OCI-LY3 (cell line): ENCODE measurements around the gene GNAS-AS1.
"Not testable (repeated sequence)": the region's sequence is repeated elsewhere in the genome, so short reads cannot be mapped to it uniquely, and the experiment has no call there.

Source experiments
- H2AFZ ChIP-seq: fragments of 200-600, 300-600 bp; shearing (Covaris generic); 2 replicates; pipeline ENCODE4 v1.6.0; 2014; ENCODE audit warnings: antibody characterized with exemption, low read depth, low read length
- H3K27ac ChIP-seq: fragments of 200-600, 300-600 bp; sonication (generic); 2 replicates; pipeline ENCODE4 v1.5.1; 2014; ENCODE audit warnings: mild to moderate bottlenecking, low read length, moderate library complexity, mixed read lengths
- H3K27me3 ChIP-seq: fragments of 200-600, 300-600 bp; sonication (generic); 2 replicates; pipeline ENCODE4 v1.6.1; 2014; ENCODE audit warnings: low read depth, low read length, mixed read lengths
- H3K36me3 ChIP-seq: fragments of 200-600, 300-600 bp; sonication (generic); replicated peaks from 2 replicates; pipeline ENCODE3; 2014; ENCODE audit warnings: low read depth, low read length, mixed read lengths
- H3K4me1 ChIP-seq: fragments of 300-600, 200-600 bp; sonication (generic); 2 replicates; pipeline ENCODE4 v1.6.1; 2014; ENCODE audit warnings: low read length, mixed read lengths
- H3K4me2 ChIP-seq: fragments of 200-600, 300-600 bp; sonication (generic); 2 replicates; pipeline ENCODE4 v1.6.1; 2014; ENCODE audit warnings: low read length, mixed read lengths
- H3K4me3 ChIP-seq: fragments of 300-600, 200-600 bp; sonication (generic); 2 replicates; pipeline ENCODE4 v1.5.1; 2014; ENCODE audit warnings: antibody characterized with exemption, mild to moderate bottlenecking, low read length, moderate library complexity
- H3K79me2 ChIP-seq: fragments of 300-600, 200-600 bp; shearing (Covaris generic); 2 replicates; pipeline ENCODE4 v1.6.1; 2014; ENCODE audit warnings: mild to moderate bottlenecking, low read length, mixed read lengths
- H3K9ac ChIP-seq: fragments of 300-600, 200-600 bp; shearing (Covaris generic); 2 replicates; pipeline ENCODE4 v1.6.0; 2014; ENCODE audit warnings: mild to moderate bottlenecking, low read length, moderate library complexity
- H3K9me3 ChIP-seq: fragments of 200-600, 300-600 bp; shearing (Covaris generic); 2 replicates; pipeline ENCODE4 v1.6.1; 2014; ENCODE audit warnings: low read length, mixed read lengths; ENCODE audit not compliant: insufficient read depth
- H4K20me1 ChIP-seq: fragments of 200-600, 300-600 bp; sonication (generic); 2 replicates; pipeline ENCODE4 v1.6.1; 2016; ENCODE audit warnings: low read length, mixed read lengths; ENCODE audit not compliant: insufficient read depth
- EZH2phosphoT487 ChIP-seq: fragments of 200-600 bp; shearing (Covaris generic); IDR thresholded peaks from 2 replicates; pipeline ENCODE4 v1.6.1; 2018; ENCODE audit warnings: antibody characterized with exemption, mixed run types, low read depth
- TF ChIP-seq, protein P1 (sequence below): fragments of 200-600, 300-600 bp; sonication (generic); IDR thresholded peaks from 2 replicates; pipeline ENCODE4 v1.5.1; 2014; ENCODE audit warnings: antibody characterized with exemption, low read length, low read depth

GNAS-AS1 gene

DNA sequence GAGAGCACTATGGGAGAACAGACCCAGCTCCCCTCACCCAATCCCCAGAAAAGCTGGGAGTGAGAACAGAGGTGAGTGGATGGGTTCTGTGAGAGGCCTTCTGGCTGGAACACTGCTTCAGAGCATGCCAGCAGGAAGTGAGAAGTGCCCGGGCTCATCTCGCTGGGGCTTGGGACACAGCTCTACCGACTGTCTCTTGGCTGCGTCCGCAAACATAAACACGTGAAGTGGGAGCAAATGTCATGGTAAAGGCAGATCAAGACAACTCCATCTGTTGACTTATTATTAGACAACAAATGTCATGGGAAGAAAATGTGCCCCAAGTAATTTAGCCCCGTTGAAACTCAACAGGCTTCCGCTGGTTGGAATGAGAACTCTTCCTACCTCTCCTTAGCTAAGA, 25.9 kb downstream of the GNAS-AS1 start:
- Histone ChIP-seq H2AFZ (no peak overlapping the region), H3K27ac (no peak overlapping the region), H3K4me3 (no peak overlapping the region), H3K79me2 (peaks cover 6% of the 10 kb centered on the region; the same call in 1 of the 2 replicates), H4K20me1 (no peaks in the 10 kb centered on the region), H3K4me2 (no peak overlapping the region), H3K36me3 (peaks cover 5% of the 10 kb centered on the region), H3K9ac (no peak overlapping the region), H3K4me1 (no peaks in the 10 kb centered on the region), H3K9me3 (no peaks in the 10 kb centered on the region), H3K27me3 (no peaks in the 10 kb centered on the region)
- TF ChIP-seq, protein P1, sequence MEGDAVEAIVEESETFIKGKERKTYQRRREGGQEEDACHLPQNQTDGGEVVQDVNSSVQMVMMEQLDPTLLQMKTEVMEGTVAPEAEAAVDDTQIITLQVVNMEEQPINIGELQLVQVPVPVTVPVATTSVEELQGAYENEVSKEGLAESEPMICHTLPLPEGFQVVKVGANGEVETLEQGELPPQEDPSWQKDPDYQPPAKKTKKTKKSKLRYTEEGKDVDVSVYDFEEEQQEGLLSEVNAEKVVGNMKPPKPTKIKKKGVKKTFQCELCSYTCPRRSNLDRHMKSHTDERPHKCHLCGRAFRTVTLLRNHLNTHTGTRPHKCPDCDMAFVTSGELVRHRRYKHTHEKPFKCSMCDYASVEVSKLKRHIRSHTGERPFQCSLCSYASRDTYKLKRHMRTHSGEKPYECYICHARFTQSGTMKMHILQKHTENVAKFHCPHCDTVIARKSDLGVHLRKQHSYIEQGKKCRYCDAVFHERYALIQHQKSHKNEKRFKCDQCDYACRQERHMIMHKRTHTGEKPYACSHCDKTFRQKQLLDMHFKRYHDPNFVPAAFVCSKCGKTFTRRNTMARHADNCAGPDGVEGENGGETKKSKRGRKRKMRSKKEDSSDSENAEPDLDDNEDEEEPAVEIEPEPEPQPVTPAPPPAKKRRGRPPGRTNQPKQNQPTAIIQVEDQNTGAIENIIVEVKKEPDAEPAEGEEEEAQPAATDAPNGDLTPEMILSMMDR = no peak
- no peak for TF ChIP-seq EZH2phosphoT487

DNA sequence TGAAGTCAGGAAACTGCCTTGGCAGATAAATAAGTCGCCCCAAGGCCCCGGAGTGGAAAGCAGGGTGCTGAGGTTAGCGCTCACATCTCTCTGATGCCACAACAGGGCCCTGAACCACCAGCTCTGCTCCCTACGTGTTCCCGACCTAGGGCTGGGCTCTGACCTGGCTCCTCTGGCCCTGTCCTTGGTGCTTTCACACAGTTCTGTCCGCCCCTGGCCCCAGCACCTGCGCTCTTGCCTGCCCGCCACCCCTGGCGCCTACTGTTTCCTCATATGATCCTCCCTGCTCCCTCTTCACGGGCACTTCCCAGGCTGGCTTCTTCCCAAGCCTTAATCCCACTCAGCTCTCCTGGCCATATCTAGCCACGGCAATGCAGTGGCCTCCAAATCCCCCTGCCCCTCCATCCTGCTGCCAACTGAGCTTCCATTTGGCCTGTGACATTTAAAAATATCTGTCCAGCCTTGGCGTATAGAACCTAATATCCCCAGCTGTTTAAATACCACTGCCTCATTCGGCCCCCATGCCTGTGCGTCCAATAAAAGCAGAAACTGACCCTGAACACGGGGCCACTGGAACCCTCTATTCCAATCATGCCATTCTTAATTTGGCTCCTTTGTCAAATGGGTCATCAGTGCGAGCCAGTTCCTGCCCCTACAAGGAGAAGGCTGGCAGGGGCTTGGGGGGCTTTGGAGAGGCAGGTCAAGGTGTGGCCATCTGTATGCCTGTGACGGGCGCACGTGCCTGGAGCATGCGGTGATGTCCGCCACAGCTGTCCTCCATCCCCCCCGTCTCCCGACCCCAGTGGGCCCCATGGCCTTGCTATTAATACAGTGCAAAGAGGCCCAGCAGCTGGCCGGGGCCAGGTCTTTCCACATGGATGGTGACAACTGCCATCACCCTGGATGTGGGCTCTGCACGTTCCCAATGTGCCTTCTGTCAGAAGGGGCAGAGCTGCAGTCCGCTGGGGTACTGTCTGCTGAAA, 27.7 kb downstream of the GNAS-AS1 start:
- Histone ChIP-seq H3K27me3 (no peaks in the 10 kb centered on the region), H3K9me3 (no peaks in the 10 kb centered on the region), H3K27ac (no peak overlapping the region), H4K20me1 (no peaks in the 10 kb centered on the region), H3K4me2 (no peak overlapping the region), H3K79me2 (no peaks in the 10 kb centered on the region), H3K36me3 (peaks cover 5% of the 10 kb centered on the region), H2AFZ (no peak overlapping the region), H3K4me1 (no peaks in the 10 kb centered on the region), H3K4me3 (no peak overlapping the region), H3K9ac (no peak overlapping the region)
- TF ChIP-seq, protein P1 = no peak
- no peak for TF ChIP-seq EZH2phosphoT487

DNA sequence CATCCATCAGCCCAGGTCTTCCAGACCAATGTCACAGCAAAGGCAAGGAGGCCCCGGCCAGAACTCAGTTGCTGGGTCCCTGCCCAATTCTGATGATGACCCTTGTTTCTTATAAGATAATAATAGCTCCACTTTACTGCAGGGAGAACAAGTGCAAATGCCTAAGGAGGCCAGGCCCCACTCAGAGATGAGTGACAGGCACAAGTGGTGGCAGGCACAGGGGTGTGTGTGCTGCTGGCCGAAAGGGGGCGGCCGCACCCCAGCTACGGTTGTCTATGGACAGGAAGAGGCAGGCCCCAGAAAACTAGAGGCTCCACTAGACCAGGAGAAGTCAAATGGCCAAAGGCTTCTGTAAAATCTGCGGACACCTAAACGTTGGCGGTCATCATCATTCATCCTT, 28.6 kb downstream of the GNAS-AS1 start:
- Histone ChIP-seq H3K79me2 (no peaks in the 10 kb centered on the region), H2AFZ (no peak overlapping the region), H3K4me3 (no peak overlapping the region), H3K9me3 (no peaks in the 10 kb centered on the region), H3K36me3 (peaks cover 5% of the 10 kb centered on the region), H4K20me1 (no peaks in the 10 kb centered on the region), H3K9ac (no peak overlapping the region), H3K27ac (no peak overlapping the region), H3K4me1 (no peaks in the 10 kb centered on the region), H3K27me3 (no peaks in the 10 kb centered on the region), H3K4me2 (no peak overlapping the region)
- no peak for TF ChIP-seq EZH2phosphoT487

DNA sequence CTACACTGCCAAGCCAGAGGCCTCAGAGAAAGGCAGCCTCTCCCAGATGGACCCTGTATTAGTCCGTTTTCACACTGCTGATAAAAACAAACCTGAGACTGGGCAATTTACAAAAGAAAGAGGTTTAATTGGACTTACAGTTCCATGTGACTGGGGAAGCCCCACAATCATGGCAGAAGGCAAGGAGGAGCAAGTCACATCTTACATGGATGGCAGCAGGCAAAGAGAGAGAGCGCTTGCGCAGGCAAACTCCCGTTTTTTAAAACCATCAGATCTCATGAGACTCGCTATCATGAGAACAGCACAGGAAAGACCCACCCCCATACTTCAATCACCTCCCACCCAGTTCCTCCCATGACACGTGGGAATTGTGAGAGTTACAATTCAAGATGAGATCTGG, 30.2 kb downstream of the GNAS-AS1 start:
- not testable (repeated sequence) for H3K9ac ChIP-seq, H3K9me3 ChIP-seq, H3K36me3 ChIP-seq

DNA sequence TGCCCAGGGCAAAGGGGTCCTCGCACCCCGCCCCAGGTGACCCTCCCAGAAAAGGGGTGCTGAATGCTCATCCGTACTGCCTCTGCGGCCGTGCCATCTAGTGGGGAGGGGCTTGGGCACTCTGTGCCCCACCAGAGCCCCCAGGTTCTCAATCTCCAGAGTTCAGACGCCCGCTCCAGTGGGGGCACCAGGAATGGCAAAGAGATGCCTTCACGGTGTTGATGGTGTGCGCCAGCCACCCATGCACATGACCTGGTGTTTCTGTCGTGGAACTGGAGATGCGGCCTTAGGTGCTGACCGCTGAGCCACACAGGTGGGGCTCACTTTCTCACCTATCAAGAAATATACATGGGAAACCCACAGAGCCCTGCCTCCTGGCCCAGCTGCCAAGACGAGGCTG, 30.8 kb downstream of the GNAS-AS1 start:
- Histone ChIP-seq H3K9ac (no peak overlapping the region), H3K4me2 (no peak overlapping the region), H2AFZ (no peak overlapping the region), H3K79me2 (no peaks in the 10 kb centered on the region), H3K36me3 (peaks cover 5% of the 10 kb centered on the region), H3K4me3 (no peak overlapping the region), H3K27ac (no peak overlapping the region), H3K27me3 (no peaks in the 10 kb centered on the region), H3K4me1 (no peaks in the 10 kb centered on the region), H3K9me3 (no peaks in the 10 kb centered on the region), H4K20me1 (no peaks in the 10 kb centered on the region)
- TF ChIP-seq EZH2phosphoT487 = no peak
- TF ChIP-seq, protein P1 = no peak

More for the DNA sequence above, 30.2 kb downstream of the GNAS-AS1 start:
- H3K4me1 ChIP-seq, H2AFZ ChIP-seq, H3K79me2 ChIP-seq, H3K27me3 ChIP-seq, H4K20me1 ChIP-seq, H3K4me2 ChIP-seq, H3K4me3 ChIP-seq, H3K27ac ChIP-seq: not testable (repeated sequence)
